GM19023 (cell line): ENCODE data around the gene MRPL11.

Experiments used
- ATAC-seq: cut with Tn5 transposase; IDR thresholded peaks from one replicate; pipeline ENCODE4 v1.9.1; 2021; ENCODE audit warnings: mild to moderate bottlenecking, moderate library complexity; ENCODE audit not compliant: unreplicated experiment

MRPL11 gene

DNA sequence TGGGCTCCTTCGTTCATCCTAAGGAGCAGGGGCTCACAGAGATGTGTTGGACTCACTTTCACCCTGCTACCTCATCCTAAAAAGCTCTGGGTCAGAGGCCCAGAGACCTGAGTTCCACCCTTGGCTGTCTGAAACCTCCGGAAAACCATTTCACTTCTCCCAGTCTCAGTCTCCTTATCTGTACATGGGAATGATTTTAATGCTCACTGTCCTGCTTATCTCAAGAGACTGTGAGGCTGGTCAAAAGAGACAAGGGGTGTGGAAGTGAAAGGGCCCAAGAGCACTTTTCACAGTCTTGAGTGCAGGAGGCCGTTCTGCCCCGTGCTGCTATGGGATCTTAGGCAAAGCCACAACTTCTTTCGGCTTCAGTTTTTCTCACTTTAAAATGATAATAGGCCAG lies 31.0 kb downstream of the MRPL11 start:
- ATAC-seq: no peak

- no peak for ATAC-seq
These were observed 44.7 kb downstream of the MRPL11 start for GRCh38 chr11:66393954-66394353.

GRCh38 chr11:66391322-66391721 lies 47.3 kb downstream of the MRPL11 start:
- no peak for ATAC-seq

- no peak for ATAC-seq
These were observed 49.8 kb downstream of the MRPL11 start for GRCh38 chr11:66388780-66389386.

DNA sequence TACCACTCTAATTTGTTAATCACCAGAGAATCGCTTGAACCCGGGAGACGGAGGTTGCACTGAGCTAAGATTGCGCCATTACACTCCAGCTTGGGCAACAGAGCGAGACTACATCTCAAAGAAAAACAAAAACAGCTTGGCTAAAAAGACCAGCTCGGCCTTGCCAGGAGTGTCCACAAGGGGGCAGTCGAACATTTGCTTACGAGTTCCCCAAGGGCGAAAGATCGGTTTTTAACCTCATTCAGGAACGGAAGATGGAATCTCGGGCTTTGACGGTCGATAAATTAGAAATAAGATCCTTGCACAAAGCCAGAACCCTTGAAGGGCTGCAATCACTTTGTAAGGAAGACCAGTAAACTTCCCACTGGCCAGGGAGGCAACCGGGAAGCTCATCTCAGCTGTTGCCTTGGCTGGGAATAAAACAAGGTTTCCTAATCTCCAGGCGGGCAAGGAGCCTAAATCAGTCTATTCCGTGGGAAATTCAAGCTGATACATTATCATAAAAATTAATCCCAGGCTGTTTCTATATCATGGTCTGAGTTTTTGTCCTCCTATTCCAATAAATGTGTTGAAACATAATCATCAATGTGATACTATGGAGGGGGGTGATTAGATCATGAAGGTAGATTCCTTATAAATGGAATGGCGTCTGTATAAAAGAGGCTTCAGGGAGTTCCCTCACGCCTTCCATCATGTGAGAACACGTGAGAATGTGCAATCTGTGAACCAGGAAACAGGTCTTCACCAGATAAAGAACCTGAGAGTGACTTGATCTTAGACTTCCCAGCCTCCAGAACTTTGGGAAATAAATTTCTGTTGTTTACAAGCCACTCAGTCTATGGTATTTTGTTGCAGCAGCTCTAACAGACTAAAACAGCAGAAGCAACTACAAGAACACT lies 52.2 kb downstream of the MRPL11 start:
- ATAC-seq: no peak
